Subcutaneous abdominal adipose tissue (tissue), 5 donors: ENCODE results near the gene LRRK2.

Source experiments
- H3K27ac ChIP-seq: one replicate; pipeline ENCODE4 v1.7.0; 2013; ENCODE audit warnings: low read depth, mild to moderate bottlenecking, inconsistent platforms, low read length, moderate library complexity
- H3K27me3 ChIP-seq, 5 donors: one replicate each; pipeline ENCODE4 v1.7.0; 2013; ENCODE audit warnings: low read length in 5 of 5, inconsistent platforms in 1 of 5; ENCODE audit not compliant: control insufficient read depth in 5 of 5, insufficient read depth in 4 of 5
- H3K36me3 ChIP-seq, 5 donors: one replicate each; pipeline ENCODE4 v1.7.0; 2013; ENCODE audit warnings: low read length in 5 of 5; ENCODE audit not compliant: control insufficient read depth in 5 of 5, insufficient read depth in 5 of 5
- H3K4me1 ChIP-seq, 5 donors: one replicate each; pipeline ENCODE4 v1.7.0; 2013; ENCODE audit warnings: low read length in 5 of 5, mild to moderate bottlenecking in 3 of 5, moderate library complexity in 1 of 5; ENCODE audit not compliant: control insufficient read depth in 5 of 5, insufficient read depth in 5 of 5
- H3K4me3 ChIP-seq, 5 donors: one replicate each; pipeline ENCODE4 v1.7.0; 2013; ENCODE audit warnings: low read length in 5 of 5, low read depth in 1 of 5
- H3K9ac ChIP-seq, 5 donors: one replicate each; pipeline ENCODE4 v1.7.0; 2013; ENCODE audit warnings: low read length in 5 of 5, mild to moderate bottlenecking in 4 of 5, moderate library complexity in 3 of 5
- H3K9me3 ChIP-seq, 5 donors: one replicate each; pipeline ENCODE4 v1.7.0; 2013; ENCODE audit warnings: low read length in 5 of 5; ENCODE audit not compliant: control insufficient read depth in 5 of 5
- donor health status: healthy.
- donor health status: healthy.
- donor health status: healthy.
- donor health status: healthy.
- donor health status: healthy.

The LRRK2 gene

GRCh38 chr12:40263616-40264409 lies 39.0 kb downstream of the LRRK2 start:
- no peaks in the 10 kb centered on the region for H3K4me1 ChIP-seq
- peaks cover 7 to 33% (median 16%) of the 10 kb centered on the region in 5 donors for H3K36me3 ChIP-seq
- no peak overlapping the region for H3K4me3 ChIP-seq
- peaks cover 0 to 5% (median 0%) of the 10 kb centered on the region in 5 donors for H3K9me3 ChIP-seq
- H3K9ac ChIP-seq: no peak overlapping the region
- H3K27me3 ChIP-seq: no peaks in the 10 kb centered on the region
- H3K27ac ChIP-seq: no peak overlapping the region

GRCh38 chr12:40271981-40272664 lies 47.3 kb downstream of the LRRK2 start:
- Histone ChIP-seq H3K9me3 (no peaks in the 10 kb centered on the region), H3K4me3 (no peak overlapping the region), H3K36me3 (peaks cover 0 to 7% (median 0%) of the 10 kb centered on the region in 5 donors), H3K9ac (no peak overlapping the region), H3K27me3 (no peaks in the 10 kb centered on the region), H3K27ac (no peak overlapping the region), H3K4me1 (no peaks in the 10 kb centered on the region)

- H3K36me3 ChIP-seq: peaks cover 9 to 30% (median 20%) of the 10 kb centered on the region in 5 donors
- H3K27ac ChIP-seq: no peak overlapping the region
- H3K9me3 ChIP-seq: no peaks in the 10 kb centered on the region
- no peak overlapping the region for H3K9ac ChIP-seq
- no peak overlapping the region for H3K4me3 ChIP-seq
- H3K27me3 ChIP-seq: no peaks in the 10 kb centered on the region
- no peaks in the 10 kb centered on the region for H3K4me1 ChIP-seq
Measured at GRCh38 chr12:40281791-40282364, 57.1 kb downstream of the LRRK2 start.

GRCh38 chr12:40286583-40286982 lies 61.8 kb downstream of the LRRK2 start:
- H3K27me3 ChIP-seq: no peaks in the 10 kb centered on the region
- peaks cover 6 to 40% (median 19%) of the 10 kb centered on the region in 5 donors for H3K36me3 ChIP-seq
- no peak overlapping the region for H3K4me3 ChIP-seq

GRCh38 chr12:40287369-40287975 lies 62.7 kb downstream of the LRRK2 start:
- Histone ChIP-seq H3K9ac (no peak overlapping the region), H3K4me1 (no peaks in the 10 kb centered on the region), H3K36me3 (peaks cover 6 to 38% (median 19%) of the 10 kb centered on the region in 5 donors), H3K27ac (no peak overlapping the region), H3K9me3 (peaks cover 0 to 6% (median 0%) of the 10 kb centered on the region in 5 donors), H3K4me3 (no peak overlapping the region), H3K27me3 (no peaks in the 10 kb centered on the region)

More at GRCh38 chr12:40286583-40286982, 61.8 kb downstream of the LRRK2 start:
- no peak overlapping the region for H3K9ac ChIP-seq
- H3K27ac ChIP-seq: no peak overlapping the region
- no peaks in the 10 kb centered on the region for H3K4me1 ChIP-seq
- H3K9me3 ChIP-seq: peaks cover 0 to 6% (median 0%) of the 10 kb centered on the region in 5 donors

- Histone ChIP-seq H3K9me3 (peaks cover 0 to 6% (median 0%) of the 10 kb centered on the region in 5 donors), H3K4me3 (no peak overlapping the region), H3K9ac (no peak overlapping the region), H3K36me3 (peaks cover 0 to 33% (median 14%) of the 10 kb centered on the region in 5 donors), H3K27ac (no peak overlapping the region), H3K4me1 (no peaks in the 10 kb centered on the region), H3K27me3 (no peaks in the 10 kb centered on the region)
Measured at GRCh38 chr12:40292788-40293429, 68.1 kb downstream of the LRRK2 start.

- H3K4me3 ChIP-seq: no peak overlapping the region
- no peak overlapping the region for H3K9ac ChIP-seq
- H3K27me3 ChIP-seq: no peaks in the 10 kb centered on the region
- no peak overlapping the region for H3K27ac ChIP-seq
- H3K36me3 ChIP-seq: peaks cover 0 to 25% (median 12%) of the 10 kb centered on the region in 5 donors
- no peaks in the 10 kb centered on the region for H3K9me3 ChIP-seq
- no peaks in the 10 kb centered on the region for H3K4me1 ChIP-seq
Measured at GRCh38 chr12:40298341-40298740, 73.5 kb downstream of the LRRK2 start.

GRCh38 chr12:40300490-40300889 lies 75.7 kb downstream of the LRRK2 start:
- Histone ChIP-seq H3K36me3 (peaks cover 0 to 33% (median 9%) of the 10 kb centered on the region in 5 donors), H3K4me1 (no peaks in the 10 kb centered on the region), H3K27ac (no peak overlapping the region), H3K27me3 (no peaks in the 10 kb centered on the region), H3K9me3 (no peaks in the 10 kb centered on the region), H3K9ac (no peak overlapping the region), H3K4me3 (no peak overlapping the region)

GRCh38 chr12:40309001-40309400 lies 84.2 kb downstream of the LRRK2 start:
- no peaks in the 10 kb centered on the region for H3K4me1 ChIP-seq
- no peak overlapping the region for H3K9ac ChIP-seq
- H3K27me3 ChIP-seq: no peaks in the 10 kb centered on the region
- no peak overlapping the region for H3K4me3 ChIP-seq
- H3K27ac ChIP-seq: no peak overlapping the region
- H3K9me3 ChIP-seq: no peaks in the 10 kb centered on the region
- H3K36me3 ChIP-seq: peaks cover 4 to 20% (median 5%) of the 10 kb centered on the region in 5 donors
